KOPT-K1 (cell line): ENCODE results near the gene TBX21.

Source experiments
- H3K27ac ChIP-seq: fragments of 200-600 bp; sonication (generic); 2 replicates; pipeline ENCODE4 v1.5.1; 2016; ENCODE audit warnings: antibody characterized with exemption, mild to moderate bottlenecking, low read depth, low read length; ENCODE audit not compliant: poor library complexity, severe bottlenecking
- H3K36me3 ChIP-seq: fragments of 200-600 bp; sonication (generic); 2 replicates; pipeline ENCODE4 v1.5.1; 2017; ENCODE audit warnings: antibody characterized with exemption, mild to moderate bottlenecking, low read length, moderate library complexity; ENCODE audit not compliant: insufficient read depth
- H3K9me3 ChIP-seq: fragments of 200-600 bp; sonication (generic); 2 replicates; pipeline ENCODE4 v1.5.1; 2017; ENCODE audit warnings: antibody characterized with exemption, low read length, mild to moderate bottlenecking; ENCODE audit not compliant: insufficient read depth, poor library complexity, severe bottlenecking

Gene TBX21, protein sequence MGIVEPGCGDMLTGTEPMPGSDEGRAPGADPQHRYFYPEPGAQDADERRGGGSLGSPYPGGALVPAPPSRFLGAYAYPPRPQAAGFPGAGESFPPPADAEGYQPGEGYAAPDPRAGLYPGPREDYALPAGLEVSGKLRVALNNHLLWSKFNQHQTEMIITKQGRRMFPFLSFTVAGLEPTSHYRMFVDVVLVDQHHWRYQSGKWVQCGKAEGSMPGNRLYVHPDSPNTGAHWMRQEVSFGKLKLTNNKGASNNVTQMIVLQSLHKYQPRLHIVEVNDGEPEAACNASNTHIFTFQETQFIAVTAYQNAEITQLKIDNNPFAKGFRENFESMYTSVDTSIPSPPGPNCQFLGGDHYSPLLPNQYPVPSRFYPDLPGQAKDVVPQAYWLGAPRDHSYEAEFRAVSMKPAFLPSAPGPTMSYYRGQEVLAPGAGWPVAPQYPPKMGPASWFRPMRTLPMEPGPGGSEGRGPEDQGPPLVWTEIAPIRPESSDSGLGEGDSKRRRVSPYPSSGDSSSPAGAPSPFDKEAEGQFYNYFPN

DNA sequence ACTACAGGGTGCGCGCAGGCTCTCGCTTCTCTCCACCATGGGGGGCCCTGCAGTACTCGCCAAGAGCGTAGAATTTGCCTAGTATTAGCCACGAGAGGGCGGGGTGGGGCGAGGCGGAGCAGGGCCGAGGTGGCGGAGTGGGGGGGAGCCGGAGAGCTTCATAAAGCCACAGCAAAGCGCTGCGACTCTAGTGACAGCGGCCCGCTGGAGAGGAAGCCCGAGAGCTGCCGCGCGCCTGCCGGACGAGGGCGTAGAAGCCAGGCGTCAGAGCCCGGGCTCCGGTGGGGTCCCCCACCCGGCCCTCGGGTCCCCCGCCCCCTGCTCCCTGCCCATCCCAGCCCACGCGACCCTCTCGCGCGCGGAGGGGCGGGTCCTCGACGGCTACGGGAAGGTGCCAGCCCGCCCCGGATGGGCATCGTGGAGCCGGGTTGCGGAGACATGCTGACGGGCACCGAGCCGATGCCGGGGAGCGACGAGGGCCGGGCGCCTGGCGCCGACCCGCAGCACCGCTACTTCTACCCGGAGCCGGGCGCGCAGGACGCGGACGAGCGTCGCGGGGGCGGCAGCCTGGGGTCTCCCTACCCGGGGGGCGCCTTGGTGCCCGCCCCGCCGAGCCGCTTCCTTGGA is at the start of gene TBX21:
Gene TBX21 (plus strand): TSS at position 190 of the 627 bp plus-strand sequence. CDS start 219 bp downstream, at position 409.
- no peak within 1 kb of the TSS for H3K27ac ChIP-seq

DNA sequence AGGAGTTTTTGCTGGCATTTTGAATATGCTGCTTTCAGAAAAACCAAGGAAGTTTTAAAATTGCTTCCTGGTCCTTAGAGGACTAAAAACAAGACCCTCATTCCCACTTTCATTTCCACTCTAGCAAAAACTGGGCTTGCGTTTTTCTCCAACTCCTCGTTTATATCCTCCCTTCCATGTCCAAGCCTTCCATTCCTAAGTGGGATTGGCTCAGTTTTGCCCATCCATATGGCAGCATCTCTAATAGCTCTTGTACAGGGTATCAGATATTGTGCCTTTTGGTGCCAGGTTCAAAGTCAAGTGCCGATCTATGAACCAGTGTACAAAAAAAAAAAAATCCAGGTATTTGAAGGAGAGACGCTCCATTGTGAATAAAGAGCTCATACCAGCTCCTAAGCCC is 49.0 kb upstream of the TBX21 start:
- Histone ChIP-seq H3K27ac (no peak overlapping the region), H3K9me3 (no peaks in the 10 kb centered on the region), H3K36me3 (peaks cover 89% of the 10 kb centered on the region)

More for the DNA sequence above, at the start of gene TBX21:
- no peaks in the 10 kb centered on the region for H3K9me3 ChIP-seq
- H3K36me3 ChIP-seq = no peaks in the 10 kb centered on the region

DNA sequence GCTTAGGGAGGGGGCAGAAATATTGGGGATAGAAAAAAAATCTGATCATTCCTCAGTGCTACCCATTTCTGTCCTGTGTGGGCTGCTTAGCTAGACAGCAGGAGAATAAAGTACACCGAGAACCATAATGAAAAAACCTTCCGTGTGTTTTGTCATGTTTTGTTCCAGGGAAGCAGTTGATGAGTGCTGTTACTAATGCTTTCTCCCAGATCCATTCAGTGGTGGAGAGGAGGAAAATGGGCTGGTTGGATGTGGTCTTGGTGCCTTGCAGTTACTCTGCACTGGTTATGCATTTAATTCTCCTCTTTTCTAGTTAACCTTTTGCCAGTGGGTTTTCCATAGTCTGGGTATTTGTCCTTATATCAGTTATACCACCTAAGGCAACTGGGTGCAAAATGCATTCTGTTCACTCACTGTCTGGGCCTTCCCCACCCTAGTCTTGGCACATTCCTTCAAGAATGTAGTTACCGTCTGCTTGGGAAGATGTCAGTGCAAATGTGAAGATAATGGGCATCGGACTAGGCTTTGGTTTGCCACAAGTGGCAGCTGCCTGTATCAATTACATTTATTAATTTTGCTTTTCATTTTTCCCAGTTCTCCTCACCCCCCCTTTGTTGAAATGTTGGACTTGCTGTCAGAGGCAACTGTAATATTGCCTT is 48.4 kb upstream of the TBX21 start:
- peaks cover 83% of the 10 kb centered on the region for H3K36me3 ChIP-seq
- H3K27ac ChIP-seq = no peak overlapping the region
- no peaks in the 10 kb centered on the region for H3K9me3 ChIP-seq

DNA sequence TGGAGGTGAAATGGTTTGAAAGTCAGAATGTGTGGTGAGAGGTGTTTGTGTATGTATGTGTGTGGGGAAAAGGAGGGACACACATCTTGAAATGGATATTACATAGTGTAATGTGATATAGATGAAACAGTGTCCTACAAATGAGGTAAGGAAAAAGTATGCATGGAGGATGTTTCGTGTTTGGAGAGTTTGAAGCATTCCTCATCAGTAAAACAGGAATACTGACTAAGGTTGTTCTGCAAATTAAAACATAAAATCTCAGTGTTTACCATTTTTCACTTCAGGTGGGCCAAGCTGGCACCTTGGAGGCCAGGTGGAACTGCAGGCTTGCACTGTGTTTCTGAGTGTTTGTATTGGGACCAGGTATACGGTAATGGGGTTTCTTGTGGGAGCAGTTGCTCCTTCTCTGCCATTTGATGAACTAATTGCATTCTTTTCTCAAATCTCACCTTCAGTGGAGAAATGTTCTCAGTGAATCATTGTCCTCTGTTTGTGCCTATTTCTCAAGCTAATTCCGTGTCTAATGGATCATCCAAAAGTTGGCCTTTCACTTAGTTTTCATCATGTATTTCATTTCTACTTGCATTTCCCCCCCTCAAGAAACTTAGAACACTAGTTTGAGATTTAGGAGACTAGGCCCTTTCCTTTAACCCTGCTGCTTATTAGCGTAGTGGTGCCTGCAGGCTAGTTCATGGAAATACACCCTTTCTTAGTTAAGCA is 47.3 kb upstream of the TBX21 start:
- Histone ChIP-seq H3K27ac (no peak overlapping the region), H3K9me3 (no peaks in the 10 kb centered on the region)

DNA sequence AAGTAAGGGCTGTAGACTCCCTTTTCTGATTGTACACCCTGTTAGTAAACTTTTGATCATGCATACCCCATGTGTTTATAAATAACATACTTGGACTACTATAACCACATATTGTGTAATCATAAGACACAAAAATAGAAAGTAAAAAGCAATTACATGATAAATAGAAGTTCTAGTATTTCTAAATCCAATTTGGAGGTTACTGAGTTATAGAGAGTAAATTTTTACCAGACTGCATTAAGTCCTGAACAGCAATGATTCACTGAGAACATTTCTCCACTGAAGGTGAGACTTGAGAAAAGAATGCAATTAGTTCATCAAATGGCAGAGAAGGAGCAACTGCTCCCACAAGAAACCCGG is 46.8 kb upstream of the TBX21 start:
- no peak overlapping the region for H3K27ac ChIP-seq

More for the DNA sequence above, 47.3 kb upstream of the TBX21 start:
- peaks cover 72% of the 10 kb centered on the region for H3K36me3 ChIP-seq

DNA sequence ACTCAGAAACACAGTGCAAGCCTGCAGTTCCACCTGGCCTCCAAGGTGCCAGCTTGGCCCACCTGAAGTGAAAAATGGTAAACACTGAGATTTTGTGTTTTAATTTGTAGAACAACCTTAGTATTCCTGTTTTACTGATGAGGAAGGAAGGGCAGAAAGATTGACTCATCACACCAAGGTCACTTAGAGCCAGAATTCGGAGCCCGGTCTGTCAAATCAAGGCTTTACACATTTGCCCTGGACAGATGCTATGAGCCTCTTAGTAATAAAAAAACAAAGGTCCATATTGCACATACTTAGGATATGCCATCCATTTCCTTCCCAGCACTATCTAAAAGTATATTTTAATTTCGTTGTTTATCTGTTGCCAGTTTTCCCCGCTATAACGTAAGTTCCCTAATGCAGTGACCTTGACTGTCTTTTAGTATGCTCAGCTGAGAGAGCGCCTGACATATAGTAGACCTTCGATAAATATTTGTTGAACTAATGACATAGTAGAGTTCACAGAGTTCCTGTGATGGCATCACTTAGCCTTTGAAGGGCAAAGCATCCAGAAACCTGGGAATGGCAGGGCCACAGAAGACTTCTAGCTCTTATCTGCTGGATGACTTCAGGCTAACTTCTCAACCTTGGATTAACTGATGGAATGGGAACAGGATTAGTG is 46.2 kb upstream of the TBX21 start:
- Histone ChIP-seq H3K27ac (no peak overlapping the region), H3K36me3 (peaks cover 62% of the 10 kb centered on the region), H3K9me3 (no peaks in the 10 kb centered on the region)

More for the DNA sequence above, 46.8 kb upstream of the TBX21 start:
- Histone ChIP-seq H3K36me3 (peaks cover 67% of the 10 kb centered on the region), H3K9me3 (no peaks in the 10 kb centered on the region)

DNA sequence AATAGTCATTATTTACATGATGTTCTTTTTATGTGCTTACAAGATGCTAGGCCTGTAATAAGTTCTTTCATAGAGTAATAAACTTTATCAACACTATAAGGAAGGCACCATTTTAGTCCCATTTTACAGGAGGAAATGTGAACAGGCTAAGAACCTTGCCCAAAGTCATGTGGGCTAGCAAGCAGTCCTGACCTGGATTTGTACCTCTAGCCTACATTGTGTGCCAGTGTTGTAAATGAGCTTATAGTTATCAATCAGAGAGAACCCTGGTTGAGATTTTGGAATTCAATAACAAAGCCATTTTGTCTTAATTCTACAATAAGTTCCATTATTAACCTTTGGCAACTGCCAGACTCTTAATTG is 45.7 kb upstream of the TBX21 start:
- no peak overlapping the region for H3K27ac ChIP-seq
- no peaks in the 10 kb centered on the region for H3K9me3 ChIP-seq
- H3K36me3 ChIP-seq = peaks cover 56% of the 10 kb centered on the region

DNA sequence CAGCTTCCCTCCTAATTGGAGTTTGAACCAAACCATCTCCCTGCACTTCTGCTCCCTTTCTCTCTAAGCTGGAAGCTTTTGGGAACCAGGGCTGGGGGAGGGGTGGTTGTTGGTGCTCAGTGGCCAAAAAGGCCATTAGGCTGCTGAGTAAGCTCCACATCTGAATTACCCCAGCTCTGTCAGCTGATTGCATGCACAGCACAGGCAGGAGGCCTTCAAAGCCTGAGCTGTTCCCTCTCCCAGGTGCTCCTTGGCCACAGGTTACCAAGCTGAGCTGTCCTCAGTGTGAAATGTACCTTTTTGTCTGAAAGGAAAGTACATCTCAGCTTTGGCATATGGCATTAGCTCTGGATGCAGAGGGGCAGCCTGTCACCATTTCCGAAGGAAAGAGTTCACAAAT is 45.3 kb upstream of the TBX21 start:
- Histone ChIP-seq H3K27ac (no peak overlapping the region), H3K36me3 (peaks cover 52% of the 10 kb centered on the region), H3K9me3 (no peaks in the 10 kb centered on the region)

DNA sequence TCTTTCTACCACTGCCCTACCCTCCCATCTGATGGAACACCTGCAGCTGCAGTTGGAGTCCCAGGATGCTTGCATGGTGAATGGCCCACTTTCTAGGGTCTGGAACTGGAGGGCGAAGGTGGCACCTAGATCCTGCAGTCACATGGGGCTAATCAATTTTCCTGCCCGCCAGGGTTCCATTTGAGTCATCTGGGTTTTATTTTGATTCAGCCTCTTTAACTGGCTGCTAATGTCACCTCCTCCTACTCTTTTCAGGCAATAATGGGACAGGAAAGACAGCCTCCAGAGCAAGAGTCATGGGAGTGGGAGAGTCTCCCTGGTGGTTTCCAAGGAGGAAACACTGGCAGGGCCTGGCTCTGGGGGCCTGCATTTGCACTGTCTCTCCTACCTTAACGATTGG is 42.9 kb upstream of the TBX21 start:
- Histone ChIP-seq H3K27ac (no peak overlapping the region), H3K36me3 (peaks cover 28% of the 10 kb centered on the region)

DNA sequence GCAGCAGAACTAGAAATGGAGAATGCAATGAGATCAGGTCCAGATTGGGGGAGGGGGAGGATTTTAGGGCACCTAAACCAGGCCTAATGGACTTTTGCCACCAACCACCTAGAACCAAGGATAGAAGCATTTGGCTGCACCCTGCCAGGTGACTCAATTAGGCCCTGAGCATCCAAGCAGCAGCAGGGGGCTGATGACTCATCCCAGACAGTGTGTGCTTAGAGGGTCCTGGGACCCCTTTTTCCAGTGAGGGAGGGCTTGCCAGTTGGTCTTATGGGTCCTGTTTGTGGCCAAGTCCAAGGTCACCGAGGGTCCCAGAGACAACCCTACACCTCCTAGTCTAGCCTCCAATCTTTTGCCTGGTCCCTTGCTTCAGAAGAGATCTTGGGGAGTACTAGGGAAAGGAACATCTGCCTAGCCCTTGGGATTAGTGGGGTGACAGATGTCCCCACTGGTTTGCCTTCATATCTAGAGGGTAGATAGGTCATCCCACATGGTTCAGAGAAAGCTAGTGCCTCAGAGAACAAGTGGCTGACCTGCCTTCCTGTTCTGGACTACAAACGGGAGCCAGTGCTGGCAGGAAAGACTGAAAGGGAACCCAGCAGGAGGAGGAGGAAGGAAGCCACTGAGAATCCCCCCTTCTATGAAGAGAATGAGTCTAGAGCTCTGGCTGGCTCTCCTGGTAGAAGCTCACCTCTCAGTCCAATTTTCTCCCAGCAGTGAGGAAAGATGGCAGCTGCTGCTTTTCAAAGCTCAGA is 40.7 kb upstream of the TBX21 start:
- H3K27ac ChIP-seq = no peak overlapping the region
- peaks cover 6% of the 10 kb centered on the region for H3K36me3 ChIP-seq
- H3K9me3 ChIP-seq = no peaks in the 10 kb centered on the region

More for the DNA sequence above, 42.9 kb upstream of the TBX21 start:
- no peaks in the 10 kb centered on the region for H3K9me3 ChIP-seq

DNA sequence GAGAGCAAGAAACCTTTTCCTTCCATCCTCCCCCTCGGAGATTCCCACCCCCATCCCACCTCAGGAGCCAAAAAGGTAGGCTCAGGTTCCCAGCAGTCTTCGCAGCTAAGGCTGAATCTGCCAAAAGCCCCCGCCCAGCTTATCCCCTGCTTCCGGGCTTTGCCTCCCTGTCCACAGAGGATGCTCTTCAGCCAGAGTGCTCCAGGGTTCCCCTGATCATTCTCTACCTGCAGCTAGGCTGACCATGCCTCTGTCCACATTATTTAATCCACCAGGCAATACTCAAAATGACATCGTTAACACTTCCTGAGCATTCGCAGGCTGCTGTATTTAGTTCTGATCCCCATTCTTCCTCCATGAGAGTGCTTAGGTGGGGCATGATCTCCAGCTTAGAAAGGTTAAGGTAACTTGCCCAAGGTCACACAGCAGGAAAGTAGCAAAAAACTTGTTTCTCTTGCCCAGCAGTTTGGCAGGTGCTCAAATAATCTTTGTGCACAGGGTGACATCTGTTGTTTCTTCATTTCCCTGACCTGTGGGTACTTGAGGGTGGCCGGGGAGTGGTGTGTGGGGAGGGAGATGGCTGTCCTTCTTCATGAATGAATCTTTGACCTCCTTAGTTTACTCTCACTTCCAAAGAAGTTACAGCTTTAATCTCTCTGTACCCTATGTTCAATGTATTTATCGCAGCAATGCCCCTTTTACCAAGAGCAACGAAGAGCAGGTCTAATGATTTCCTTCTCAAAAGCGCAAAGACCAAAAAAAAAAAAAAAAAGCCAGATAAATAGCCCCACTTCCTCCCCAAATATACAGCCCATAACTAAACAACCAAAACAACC is 39.9 kb upstream of the TBX21 start:
- Histone ChIP-seq H3K9me3 (no peaks in the 10 kb centered on the region), H3K36me3 (no peaks in the 10 kb centered on the region), H3K27ac (no peak overlapping the region)

DNA sequence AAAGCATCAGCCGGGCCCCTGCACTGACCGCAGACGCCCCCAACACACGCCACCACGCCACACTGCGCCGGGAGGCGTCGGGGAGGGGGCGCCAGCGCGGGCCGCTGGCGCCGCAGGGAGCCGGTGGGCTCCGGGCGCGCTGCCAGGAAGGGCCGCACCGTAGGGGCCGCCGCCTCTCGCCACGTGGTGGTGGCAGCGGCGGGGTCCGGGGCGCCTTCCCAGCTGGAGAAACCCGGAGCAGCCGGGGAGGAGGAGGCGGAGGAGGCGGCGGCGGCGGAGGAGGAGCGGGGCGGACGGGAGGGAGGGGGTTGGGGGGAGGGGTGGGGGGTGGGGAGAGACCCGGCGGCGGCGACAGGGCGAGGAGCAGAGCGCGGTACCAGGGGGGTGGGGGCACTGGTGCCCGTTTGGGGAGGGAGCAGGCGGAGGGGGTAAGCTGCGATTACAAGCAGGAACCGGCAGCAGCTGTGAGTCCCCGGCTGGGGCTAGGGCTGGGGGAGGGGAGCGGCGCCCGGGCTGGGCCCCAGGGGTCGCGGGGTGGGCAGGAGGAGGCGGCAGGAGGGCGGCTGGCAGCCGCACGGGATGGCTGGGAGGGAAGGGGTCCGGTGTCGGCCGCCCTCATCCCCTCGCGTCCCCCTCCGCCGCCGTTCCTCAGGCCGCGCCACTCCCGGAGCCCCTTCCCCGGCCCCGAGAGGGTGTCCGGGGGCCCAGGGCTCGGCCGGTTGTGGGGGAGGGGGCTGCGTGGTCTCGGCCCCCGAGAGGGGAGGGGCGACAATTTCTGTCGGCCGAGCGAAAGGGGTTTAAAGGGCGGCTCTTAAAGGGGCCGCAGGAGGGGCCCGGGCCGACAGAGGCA is 39.1 kb upstream of the TBX21 start, which contains the start of gene TBKBP1:
Gene TBKBP1 (plus strand): TSS at position 431 of the 850 bp plus-strand sequence. CDS start 1,952 bp downstream, outside the sequence.
- Histone ChIP-seq H3K27ac (no peak within 1 kb of the TSS), H3K9me3 (no peaks in the 10 kb centered on the region), H3K36me3 (no peaks in the 10 kb centered on the region)
